ENCODE results near the gene COL18A1.

The COL18A1 gene

GRCh38 chr21:45541221-45542039, 136.5 kb downstream of the COL18A1 start:
- peak overlapping the region; percentile 50 for H3K4me3 ChIP-seq (ENCODE audit: low read depth, low read length)
- no peak for DNase-seq (ENCODE audit: low read depth)
- no peak for TF ChIP-seq CTCF (IDR thresholded peaks at IDR 0.05; ENCODE audit: low read depth, low read length, missing control alignments)
- in situ Hi-C loops (cut with HindIII; ENCODE audit: low sequenced_read_pairs) = no loop called here

- DNase-seq (ENCODE audit: low read depth) = no peak
- peak; percentile 26 for TF ChIP-seq CTCF (IDR thresholded peaks at IDR 0.05; ENCODE audit: low read depth, low read length, missing control alignments)
- in situ Hi-C loops (cut with HindIII; ENCODE audit: low sequenced_read_pairs) = no loop called here
- peak within 1 kb of the TSS; percentile 50 for H3K4me3 ChIP-seq (ENCODE audit: low read depth, low read length)
These were observed 137.3 kb downstream of the COL18A1 start, which contains the start of gene SLC19A1 for GRCh38 chr21:45542242-45542666. SLC19A1 (minus strand) TSS chr21:45542440; CDS start chr21:45537959, 4,481 bp downstream.

- in situ Hi-C loops (cut with HindIII; ENCODE audit: low sequenced_read_pairs) = no loop called here
- DNase-seq (ENCODE audit: low read depth) = no peak
- TF ChIP-seq CTCF (IDR thresholded peaks at IDR 0.05; ENCODE audit: low read depth, low read length, missing control alignments) = no peak
- H3K4me3 ChIP-seq (ENCODE audit: low read depth, low read length) = peak overlapping the region; percentile 50
These were observed 137.9 kb downstream of the COL18A1 start for GRCh38 chr21:45542667-45543370.

GRCh38 chr21:45543371-45543709, 138.4 kb downstream of the COL18A1 start:
- in situ Hi-C loops (cut with HindIII; ENCODE audit: low sequenced_read_pairs) = no loop called here
- no peak for DNase-seq (ENCODE audit: low read depth)
- no peak for TF ChIP-seq CTCF (IDR thresholded peaks at IDR 0.05; ENCODE audit: low read depth, low read length, missing control alignments)
- H3K4me3 ChIP-seq (ENCODE audit: low read depth, low read length) = no peak overlapping the region

GRCh38 chr21:45543710-45544448, 138.9 kb downstream of the COL18A1 start:
- no peak overlapping the region for H3K4me3 ChIP-seq (ENCODE audit: low read depth, low read length)
- no peak for TF ChIP-seq CTCF (IDR thresholded peaks at IDR 0.05; ENCODE audit: low read depth, low read length, missing control alignments)
- in situ Hi-C loops (cut with HindIII; ENCODE audit: low sequenced_read_pairs) = no loop called here
- no peak for DNase-seq (ENCODE audit: low read depth)

- no peak for TF ChIP-seq CTCF (IDR thresholded peaks at IDR 0.05; ENCODE audit: low read depth, low read length, missing control alignments)
- H3K4me3 ChIP-seq (ENCODE audit: low read depth, low read length) = no peak overlapping the region
- in situ Hi-C loops (cut with HindIII; ENCODE audit: low sequenced_read_pairs) = no loop called here
- DNase-seq (ENCODE audit: low read depth) = no peak
These were observed 139.7 kb downstream of the COL18A1 start for GRCh38 chr21:45544449-45545235.

Data from astrocyte of the cerebellum (primary cell).